ENCODE data around the gene DGKD. TPM values are rescaled to one million over a fixed set of nuclear protein-coding genes. Genes with fewer than 3 reads are reported as not detected.

Gene DGKD
- total and polyA plus RNA-seq, 9 of the 15 experiments (the other 6 are each of a cell fraction or from before 2014, with no cell fraction given), result 0.52 to 29.5 (median 10.6) TPM

DNA sequence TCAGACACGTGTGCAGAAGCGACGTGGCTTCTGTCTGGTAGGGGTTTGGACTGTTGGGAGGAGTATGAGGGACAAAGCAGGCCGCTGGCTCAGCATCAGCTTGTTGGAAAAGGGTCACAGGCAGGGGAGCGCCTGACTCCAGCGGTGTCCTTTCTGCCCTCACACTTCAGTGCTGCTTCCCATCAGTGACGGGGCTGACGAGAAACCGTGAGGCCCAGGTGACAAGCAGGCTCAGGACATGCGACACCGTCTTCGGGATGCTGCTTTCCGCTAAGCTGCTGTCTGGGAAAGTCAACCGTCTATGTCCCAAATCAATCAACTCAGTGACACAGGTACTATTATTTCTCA, 121.7 kb downstream of the DGKD start:
- Histone ChIP-seq H3K4me2 (ENCODE audit: insufficient read depth, low read length) (no peak overlapping the region), H3K27ac (ENCODE audit: extremely low read depth, low read depth, low read length) (no peak overlapping the region), H2AFZ (ENCODE audit: low read depth, low read length) (no peak overlapping the region), H3K9ac (ENCODE audit: insufficient read depth in 1 of 2, low read depth in 2 of 2, low read length in 2 of 2) (no peak overlapping the region), H3K27me3 (ENCODE audit: control insufficient read depth in 2 of 2, insufficient read depth in 2 of 2, low read length in 2 of 2) (no peaks in the 10 kb centered on the region), H3K79me2 (ENCODE audit: control insufficient read depth, insufficient read depth, low read length) (no peaks in the 10 kb centered on the region), H3K9me3 (replicated peaks; ENCODE audit: control insufficient read depth, insufficient read depth, low read depth, low read length) (no peaks in the 10 kb centered on the region), H4K20me1 (replicated peaks; ENCODE audit: control insufficient read depth, insufficient read depth, low read length) (no peaks in the 10 kb centered on the region), H3K36me3 (ENCODE audit: control insufficient read depth, insufficient read depth, low read length) (no peaks in the 10 kb centered on the region), H3K9me1 (ENCODE audit: control insufficient read depth, insufficient read depth, low read length) (no peaks in the 10 kb centered on the region), H3K4me1 (replicated peaks in 1 of 2; ENCODE audit: control insufficient read depth in 2 of 2, insufficient read depth in 2 of 2, low read length in 2 of 2) (peaks cover 2 to 21% of the 10 kb centered on the region in 2 experiments; a peak in 2 of 5 replicates), H3K4me3 (no peak overlapping the region)
- intact Hi-C loops (cut with micrococcal nuclease) (no loop called here), in situ Hi-C loops (cut with MboI) (no loop called here)
- BruUV-seq (replicated peaks), result no TSS peak
- CTCF ChIA-PET (ENCODE audit: low intra/inter-chr PET ratio), result no interaction called here
- ATAC-seq (no peak), FAIRE-seq (no peak), DNase-seq (ENCODE audit: extremely low read depth in 1 of 4, low spot score in 3 of 4) (no peak)
- TF ChIP-seq, protein P1, sequence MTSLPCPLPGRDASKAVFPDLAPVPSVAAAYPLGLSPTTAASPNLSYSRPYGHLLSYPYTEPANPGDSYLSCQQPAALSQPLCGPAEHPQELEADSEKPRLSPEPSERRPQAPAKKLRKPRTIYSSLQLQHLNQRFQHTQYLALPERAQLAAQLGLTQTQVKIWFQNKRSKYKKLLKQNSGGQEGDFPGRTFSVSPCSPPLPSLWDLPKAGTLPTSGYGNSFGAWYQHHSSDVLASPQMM (CRISPR knock-in tag; IDR thresholded peaks at IDR 0.05), result no peak
- TF ChIP-seq, protein P2, sequence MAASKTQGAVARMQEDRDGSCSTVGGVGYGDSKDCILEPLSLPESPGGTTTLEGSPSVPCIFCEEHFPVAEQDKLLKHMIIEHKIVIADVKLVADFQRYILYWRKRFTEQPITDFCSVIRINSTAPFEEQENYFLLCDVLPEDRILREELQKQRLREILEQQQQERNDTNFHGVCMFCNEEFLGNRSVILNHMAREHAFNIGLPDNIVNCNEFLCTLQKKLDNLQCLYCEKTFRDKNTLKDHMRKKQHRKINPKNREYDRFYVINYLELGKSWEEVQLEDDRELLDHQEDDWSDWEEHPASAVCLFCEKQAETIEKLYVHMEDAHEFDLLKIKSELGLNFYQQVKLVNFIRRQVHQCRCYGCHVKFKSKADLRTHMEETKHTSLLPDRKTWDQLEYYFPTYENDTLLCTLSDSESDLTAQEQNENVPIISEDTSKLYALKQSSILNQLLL (CRISPR knock-in tag; IDR thresholded peaks at IDR 0.05; ENCODE audit: borderline replicate concordance), result no peak
- TF ChIP-seq NCOA2 (IDR thresholded peaks at IDR 0.05; ENCODE audit: partially characterized antibody in 2 of 2), result no peak
- TF ChIP-seq DPF2 (IDR thresholded peaks at IDR 0.05), result no peak
- no peak for TF ChIP-seq ZNF217 (CRISPR knock-in tag; IDR thresholded peaks at IDR 0.05)
- TF ChIP-seq NR3C1 (CRISPR knock-in tag; IDR thresholded peaks at IDR 0.05), result no peak
- TF ChIP-seq NFIC (IDR thresholded peaks at IDR 0.05), result no peak
- TF ChIP-seq BRCA1 (IDR thresholded peaks at IDR 0.05), result no peak
- no peak for TF ChIP-seq BRCA1 (CRISPR knock-in tag; IDR thresholded peaks at IDR 0.05)
- no peak for TF ChIP-seq SIN3B (IDR thresholded peaks at IDR 0.05; ENCODE audit: low read depth)
- TF ChIP-seq, protein P3, sequence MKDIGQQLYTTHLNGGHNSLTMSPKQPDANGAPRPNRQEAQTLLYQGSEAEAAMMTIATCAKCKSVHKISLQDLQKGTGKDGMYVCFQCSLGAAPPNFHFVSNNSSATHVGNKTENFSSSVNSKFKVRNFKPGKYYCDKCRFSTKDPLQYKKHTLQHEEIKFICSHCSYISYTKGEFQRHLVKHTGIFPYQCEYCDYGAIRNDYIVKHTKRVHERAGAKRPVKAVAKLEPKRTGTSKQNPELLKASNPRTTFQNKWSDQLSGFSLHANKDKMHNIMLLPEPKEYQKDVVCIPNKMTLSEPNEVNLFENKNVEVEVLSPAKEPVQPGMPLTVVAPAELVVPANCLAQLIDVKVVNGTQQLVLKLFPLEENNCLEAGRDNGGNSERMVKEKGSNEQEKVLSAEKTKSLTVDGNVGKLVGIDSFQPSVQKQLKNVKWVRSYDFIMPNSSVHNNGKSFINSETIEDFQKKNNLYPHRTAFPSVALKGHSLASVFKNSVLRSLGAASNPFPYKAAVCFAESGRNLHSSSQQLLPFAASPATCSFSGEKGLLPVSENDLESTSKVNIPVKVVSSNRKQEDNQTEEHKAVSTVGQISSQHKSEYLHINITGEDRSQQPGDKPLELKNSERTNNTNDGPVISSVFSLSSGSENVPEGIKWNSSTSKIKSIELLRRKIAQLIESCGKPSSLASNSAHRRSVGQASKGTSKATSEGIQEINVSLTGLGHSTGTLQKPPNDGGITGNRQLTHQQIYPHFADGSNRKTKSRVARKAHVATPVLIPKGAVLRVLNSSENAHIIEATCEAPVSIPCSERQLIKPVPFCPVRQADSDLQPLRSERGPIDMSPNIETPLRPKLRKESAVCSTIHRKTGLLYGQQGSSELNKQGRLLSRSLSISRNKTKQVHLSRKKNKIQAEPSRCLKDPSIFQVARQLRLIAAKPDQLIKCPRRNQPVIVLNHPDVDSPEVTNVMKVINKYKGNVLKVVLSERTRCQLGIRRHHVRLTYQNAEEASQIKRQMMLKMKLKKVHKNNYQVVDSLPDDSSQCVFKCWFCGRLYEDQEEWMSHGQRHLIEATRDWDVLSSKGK (CRISPR knock-in tag; IDR thresholded peaks at IDR 0.05), result no peak
- TF ChIP-seq MEF2D (tag; conservative IDR thresholded peaks at IDR 0.05; ENCODE audit: low read depth), result no peak
- TF ChIP-seq MTA3 (IDR thresholded peaks at IDR 0.05; ENCODE audit: borderline replicate concordance), result no peak
- no peak for TF ChIP-seq ZNF224 (CRISPR knock-in tag; IDR thresholded peaks at IDR 0.05)
- TF ChIP-seq, protein P4, sequence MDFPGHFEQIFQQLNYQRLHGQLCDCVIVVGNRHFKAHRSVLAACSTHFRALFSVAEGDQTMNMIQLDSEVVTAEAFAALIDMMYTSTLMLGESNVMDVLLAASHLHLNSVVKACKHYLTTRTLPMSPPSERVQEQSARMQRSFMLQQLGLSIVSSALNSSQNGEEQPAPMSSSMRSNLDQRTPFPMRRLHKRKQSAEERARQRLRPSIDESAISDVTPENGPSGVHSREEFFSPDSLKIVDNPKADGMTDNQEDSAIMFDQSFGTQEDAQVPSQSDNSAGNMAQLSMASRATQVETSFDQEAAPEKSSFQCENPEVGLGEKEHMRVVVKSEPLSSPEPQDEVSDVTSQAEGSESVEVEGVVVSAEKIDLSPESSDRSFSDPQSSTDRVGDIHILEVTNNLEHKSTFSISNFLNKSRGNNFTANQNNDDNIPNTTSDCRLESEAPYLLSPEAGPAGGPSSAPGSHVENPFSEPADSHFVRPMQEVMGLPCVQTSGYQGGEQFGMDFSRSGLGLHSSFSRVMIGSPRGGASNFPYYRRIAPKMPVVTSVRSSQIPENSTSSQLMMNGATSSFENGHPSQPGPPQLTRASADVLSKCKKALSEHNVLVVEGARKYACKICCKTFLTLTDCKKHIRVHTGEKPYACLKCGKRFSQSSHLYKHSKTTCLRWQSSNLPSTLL (IDR thresholded peaks at IDR 0.05), result no peak
- TF ChIP-seq NFATC3 (IDR thresholded peaks at IDR 0.05), result no peak
- TF ChIP-seq ZNF408 (CRISPR knock-in tag; IDR thresholded peaks at IDR 0.05; ENCODE audit: low read depth), result no peak
- TF ChIP-seq EHMT2 (IDR thresholded peaks at IDR 0.05), result no peak
- no peak for TF ChIP-seq ZZZ3 (IDR thresholded peaks at IDR 0.05)
- POLR2A ChIA-PET, result no interaction called here
- 78% methylated on average over 10 of the region's 14 CpGs for WGBS (ENCODE audit: insufficient coverage, low coverage, missing lambda C conversion rate)
